Stimulated activated CD4-positive, alpha-beta T cell treated with anti-CD3 and anti-CD28 coated beads, TNF-alpha, amount 100 ng/mL, for 4 hours (primary cell): ENCODE data around the gene GET4.

Experiments
- DNase-seq, 3 experiments: peaks; one replicate each; pipeline ENCODE4 v3.0.0-alpha.2; 2020; ENCODE audit warnings: low read depth in 3 of 3

Gene GET4

GRCh38 chr7:886626-887487 lies 10.5 kb downstream of the GET4 start:
- DNase-seq: no peak

DNA sequence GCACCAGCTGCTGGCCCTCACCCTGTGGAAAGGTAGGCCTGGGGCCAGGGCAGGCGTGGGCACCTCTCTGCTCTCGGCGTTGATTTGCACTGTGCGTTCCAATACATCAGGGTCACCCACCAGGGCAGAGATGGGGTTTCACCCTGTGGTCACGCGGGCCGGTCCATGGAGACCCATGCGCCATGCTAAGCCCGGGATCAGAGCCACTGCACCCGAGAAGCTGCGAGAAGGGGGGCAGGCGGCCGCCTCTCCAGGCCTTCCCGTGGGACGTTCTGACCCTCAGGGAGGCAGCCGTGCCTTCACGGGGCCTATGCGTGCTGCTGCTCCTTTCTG lies 11.1 kb downstream of the GET4 start:
- DNase-seq: no peak

GRCh38 chr7:888081-889024 lies 12.0 kb downstream of the GET4 start:
- no peak for DNase-seq

DNA sequence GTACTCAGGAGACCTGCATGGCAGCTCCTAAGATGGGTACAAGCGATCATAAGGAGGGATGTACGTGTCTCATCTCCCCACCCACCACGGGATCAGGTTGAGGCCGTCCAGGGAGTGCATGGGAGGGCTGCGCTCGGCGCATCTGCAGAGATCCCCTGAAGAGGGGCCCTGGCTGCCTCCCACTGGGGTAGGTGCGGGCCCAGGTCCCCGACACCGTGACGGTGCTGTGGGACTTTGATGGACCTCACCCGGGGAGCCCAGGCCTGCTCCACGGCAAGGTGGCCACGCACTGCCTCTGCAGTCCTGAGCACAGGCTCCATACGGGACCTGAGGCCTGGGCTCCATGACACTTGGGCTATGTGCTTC lies 12.7 kb downstream of the GET4 start:
- DNase-seq: no peak

GRCh38 chr7:889391-889790 lies 13.0 kb downstream of the GET4 start:
- no peak for DNase-seq

GRCh38 chr7:890868-891267 lies 14.5 kb downstream of the GET4 start:
- no peak for DNase-seq

GRCh38 chr7:891291-891690 lies 14.9 kb downstream of the GET4 start:
- no peak for DNase-seq

DNA sequence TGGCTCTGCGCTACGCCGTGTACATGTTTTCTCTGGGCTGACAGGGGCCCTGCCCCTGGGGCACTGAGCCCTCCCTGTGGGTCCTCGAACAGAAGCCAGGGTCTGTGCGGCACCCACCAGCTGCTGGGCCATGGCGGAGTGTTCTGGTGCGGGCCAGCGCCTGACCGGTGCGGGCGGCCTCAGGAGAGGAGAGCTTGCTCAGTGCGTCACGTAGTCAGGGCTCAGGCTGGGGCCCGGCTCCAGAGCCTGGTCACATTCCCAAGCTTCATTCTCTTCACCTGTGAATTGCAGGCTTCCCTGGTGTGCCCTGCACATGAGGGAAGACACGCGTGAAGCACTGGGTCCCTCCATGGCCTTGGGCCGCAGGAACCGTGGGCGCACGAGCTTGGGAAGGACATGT lies 15.5 kb downstream of the GET4 start:
- DNase-seq: no peak

DNA sequence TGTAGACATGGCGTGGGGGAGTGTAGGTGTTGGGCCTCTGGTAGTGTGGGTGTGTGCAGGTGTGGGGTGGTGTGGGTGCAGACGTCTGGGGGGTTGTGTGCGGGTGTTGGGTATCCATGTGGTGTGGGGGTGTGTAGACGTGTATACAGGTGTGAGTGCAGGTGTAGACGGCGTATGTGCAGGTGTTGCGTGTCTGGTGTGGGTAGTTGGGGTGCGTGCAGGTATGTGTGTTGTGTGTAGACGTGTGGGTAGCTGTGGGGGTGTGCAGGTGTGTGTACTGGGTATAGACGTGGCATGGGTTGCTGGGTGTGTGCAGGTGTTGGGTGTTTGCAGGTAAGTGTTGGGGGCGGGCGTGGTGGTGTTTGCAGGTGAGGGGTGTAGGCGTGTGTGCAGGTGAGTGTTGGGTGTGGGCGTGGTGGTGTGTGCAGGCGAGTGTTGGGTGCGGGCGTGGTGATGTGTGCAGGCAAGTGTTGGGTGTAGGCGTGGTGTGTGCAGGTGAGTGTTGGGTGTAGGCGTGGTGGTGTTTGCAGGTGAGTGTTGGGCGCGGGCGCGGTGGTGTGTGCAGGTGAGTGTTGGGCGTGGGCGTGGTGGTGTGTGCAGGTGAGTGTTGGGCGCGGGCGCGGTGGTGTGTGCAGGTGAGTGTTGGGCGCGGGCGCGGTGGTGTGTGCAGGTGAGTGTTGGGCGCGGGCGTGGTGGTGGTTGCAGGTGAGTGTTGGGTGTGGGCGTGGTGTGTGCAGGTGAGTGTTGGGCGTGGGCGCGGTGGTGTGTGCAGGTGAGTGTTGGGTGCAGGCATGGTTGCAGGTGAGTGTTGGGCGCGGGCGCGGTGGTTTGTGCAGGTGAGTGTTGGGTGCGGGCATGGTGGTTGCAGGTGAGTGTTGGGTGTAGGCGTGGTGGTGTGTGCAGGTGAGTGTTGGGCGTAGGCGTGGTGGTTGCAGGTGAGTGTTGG lies 16.6 kb downstream of the GET4 start:
- no peak for DNase-seq

GRCh38 chr7:893686-894085 lies 17.3 kb downstream of the GET4 start:
- DNase-seq: no peak

DNA sequence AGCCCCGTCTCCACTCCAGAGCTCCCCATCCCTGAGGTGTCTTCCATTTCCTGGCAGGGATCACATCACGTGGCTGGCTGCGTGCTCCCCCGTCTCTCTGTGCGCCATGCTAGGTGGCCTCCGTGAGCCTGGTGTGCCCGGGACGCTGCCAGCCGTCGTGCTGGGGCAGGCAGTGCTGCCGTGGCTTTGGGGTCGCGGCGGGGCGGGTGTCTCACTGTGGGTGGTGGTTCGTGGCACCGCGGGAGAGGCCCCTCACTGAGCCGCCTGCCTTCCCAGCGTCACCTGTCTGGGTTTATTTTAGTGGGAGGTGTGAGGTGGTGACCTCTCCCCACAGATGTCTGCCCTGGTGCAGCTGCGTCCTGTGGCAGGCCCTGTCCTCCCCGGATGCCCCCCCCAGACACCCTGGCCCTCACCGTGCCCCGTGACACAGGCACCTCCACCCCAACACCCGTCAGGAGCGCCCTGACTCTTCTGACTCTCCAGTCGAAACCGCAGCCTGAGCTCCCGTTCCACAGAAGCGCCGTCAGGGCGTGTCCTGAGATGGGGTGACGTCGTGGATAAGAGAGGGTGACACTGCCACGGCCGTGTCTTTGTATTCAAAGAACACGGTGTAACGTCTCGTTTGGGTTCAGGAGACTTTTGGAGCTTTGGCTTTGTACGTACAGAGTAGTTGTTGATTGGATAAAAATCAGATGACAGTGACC lies 18.0 kb downstream of the GET4 start:
- DNase-seq: no peak

GRCh38 chr7:894927-895450 lies 18.6 kb downstream of the GET4 start:
- DNase-seq: no peak

DNA sequence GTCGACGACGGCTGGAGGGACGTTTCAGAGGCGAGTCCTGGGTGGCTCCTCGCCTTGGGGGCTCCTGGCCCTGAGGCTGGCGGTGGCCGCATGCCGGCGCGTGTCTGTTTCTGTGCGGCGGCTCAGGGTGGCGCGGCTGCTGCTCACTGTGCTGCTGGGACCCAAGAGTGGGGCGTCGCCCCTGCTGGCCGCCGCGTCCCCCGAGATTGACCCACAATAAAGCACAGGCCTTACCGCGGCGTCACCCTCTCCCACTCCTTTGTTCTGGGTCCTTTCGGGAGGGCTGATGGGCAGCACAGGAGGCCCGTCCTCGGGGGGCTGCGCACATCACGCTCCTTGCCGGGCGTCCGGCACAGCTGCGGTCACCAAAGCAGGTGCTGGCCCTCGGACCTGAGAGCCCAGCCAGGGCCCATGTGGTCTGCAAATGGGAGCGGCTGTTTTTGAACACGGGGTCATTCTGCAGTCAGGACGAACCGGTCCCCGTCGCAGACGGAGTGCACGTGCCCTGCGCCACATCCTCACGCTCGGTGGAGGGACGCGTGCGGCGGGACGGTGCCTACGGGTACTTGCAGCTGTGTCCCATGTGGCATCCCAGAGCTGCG lies 19.2 kb downstream of the GET4 start:
- DNase-seq: no peak

- no peak for DNase-seq
Measured at GRCh38 chr7:896346-897075, 20.2 kb downstream of the GET4 start.

DNA sequence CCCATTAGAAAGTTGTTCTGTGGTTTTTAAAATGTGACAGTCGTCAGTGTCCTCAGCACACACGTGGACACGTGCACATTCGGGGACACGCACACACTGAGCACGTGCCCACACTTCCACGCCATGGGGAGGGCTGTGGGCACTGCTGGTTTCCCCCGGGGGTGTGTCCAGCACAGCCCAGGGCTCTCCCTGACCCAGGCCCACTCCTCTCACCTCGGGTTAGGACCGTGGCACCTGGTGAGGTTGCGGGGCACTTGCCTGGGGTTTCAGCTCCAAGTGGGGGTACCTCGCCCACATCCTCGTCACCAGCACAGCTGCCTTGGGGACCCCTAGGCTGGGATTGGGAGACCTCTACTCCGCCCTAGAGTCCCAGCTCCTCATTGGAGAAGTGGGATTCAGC lies 20.7 kb downstream of the GET4 start:
- no peak for DNase-seq

- DNase-seq: no peak
Measured at GRCh38 chr7:897771-898376, 21.5 kb downstream of the GET4 start.

DNA sequence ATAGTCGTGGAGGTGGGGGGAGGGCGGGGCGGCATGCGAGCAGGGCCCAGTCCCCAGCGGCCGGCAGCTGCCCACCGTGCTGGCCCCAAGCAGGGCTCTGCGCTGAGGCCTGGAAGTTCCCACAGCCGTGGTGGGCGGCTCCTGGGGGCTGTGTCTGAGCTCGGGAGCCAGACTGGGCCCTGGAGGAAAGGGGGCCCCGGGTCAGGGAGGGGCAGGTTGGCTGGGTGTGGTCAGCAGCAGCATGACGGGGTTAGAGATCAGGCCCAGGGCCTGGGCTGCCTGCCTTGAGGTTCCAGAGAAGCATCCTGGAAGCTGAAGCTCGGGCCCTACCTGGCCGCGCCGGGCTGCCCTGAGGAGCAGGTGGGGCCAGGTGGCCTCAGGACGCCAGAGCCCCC lies 22.1 kb downstream of the GET4 start:
- no peak for DNase-seq

DNA sequence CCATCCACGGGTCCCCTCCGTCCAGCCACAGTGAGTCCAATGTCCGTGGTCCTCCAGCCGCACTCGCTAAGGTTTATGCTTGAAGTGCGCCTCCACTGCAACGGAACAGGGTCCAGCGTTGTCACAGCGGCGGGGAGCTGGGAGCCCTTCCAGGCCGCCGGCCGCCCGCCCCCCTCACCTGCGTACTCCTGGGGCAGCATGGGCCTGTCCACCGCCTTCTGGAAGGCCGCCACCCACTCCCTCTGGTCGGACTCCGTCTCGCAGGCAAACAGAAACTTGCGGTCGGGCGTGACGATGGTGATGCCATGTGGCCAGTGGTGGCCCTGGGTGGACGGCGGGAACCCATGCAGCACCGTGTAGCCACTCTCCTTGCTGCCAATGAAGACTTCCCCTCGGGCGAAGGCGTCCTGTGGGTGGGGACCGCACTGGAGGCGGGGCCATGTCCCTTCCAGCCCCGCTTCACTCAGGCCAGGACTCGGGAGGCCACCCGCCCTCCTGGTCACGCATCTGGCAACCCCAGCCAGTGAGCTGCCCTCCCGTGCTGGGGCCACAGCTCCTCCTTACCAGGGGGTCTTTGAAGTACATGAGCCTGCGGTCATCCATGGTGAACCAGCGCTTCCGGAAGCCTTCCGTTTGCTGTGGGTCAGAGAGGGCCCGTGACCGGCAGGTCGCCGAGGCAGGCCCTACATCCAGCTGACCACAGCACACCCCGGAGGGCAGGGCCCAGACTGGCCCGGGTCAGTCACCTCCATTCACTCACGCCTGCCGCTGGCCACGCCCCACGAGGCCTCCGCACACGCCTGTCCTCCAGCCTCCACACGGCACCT lies 22.7 kb downstream of the GET4 start:
- DNase-seq: no peak

- no peak for DNase-seq
Measured at GRCh38 chr7:899806-900205, 23.5 kb downstream of the GET4 start.
